Right lobe of liver (tissue), 6 donors: ENCODE results near the gene NR2E3. TPM values are rescaled to one million over a fixed set of nuclear protein-coding genes. Genes with fewer than 3 reads are reported as not detected.
A peak's percentile ranks its signal among the peaks of the same experiment; 100 is the strongest.

Experiments
- ATAC-seq, 4 donors: fragments of 200-7000 bp; cut with Tn5 transposase; one replicate each; pipeline ENCODE4 v1.9.1; 2020; ENCODE audit warnings: mild to moderate bottlenecking in 4 of 4, moderate library complexity in 4 of 4
- DNase-seq, 3 donors: peaks; one replicate each; pipeline ENCODE4 v3.0.0-alpha.2; 2020
- H3K27ac ChIP-seq, 3 donors: fragments of 200-600 bp; one replicate each; pipeline ENCODE4 v1.8.0; 2022
- H3K27me3 ChIP-seq, 2 donors: fragments of 200-600 bp; one replicate each; pipeline ENCODE4 v1.8.0; 2022
- H3K36me3 ChIP-seq, 4 donors: fragments of 200-600 bp; sonication (generic) in 1 of 4; one replicate each; pipeline versions ENCODE4 v1.5.1 to v1.8.0; 2017 to 2022; ENCODE audit warnings: control low read depth in 1 of 4
- H3K4me1 ChIP-seq, 4 donors: fragments of 200-600 bp; sonication (generic) in 1 of 4; one replicate each; pipeline versions ENCODE4 v1.5.1 to v1.8.0; 2017 to 2022; ENCODE audit warnings: control low read depth in 1 of 4
- H3K4me3 ChIP-seq, 3 donors: fragments of 200-600 bp; one replicate each; pipeline ENCODE4 v1.8.0; 2022
- H3K9me3 ChIP-seq, 4 donors: fragments of 200-600 bp; sonication (generic) in 1 of 4; one replicate each; pipeline versions ENCODE4 v1.5.1 to v1.8.0; 2017 to 2022; ENCODE audit warnings: control low read depth in 1 of 4
- POLR2A ChIP-seq: fragments of 450-650 bp; IDR thresholded peaks from one replicate; pipeline ENCODE4 v1.6.1; 2017; ENCODE audit warnings: antibody characterized with exemption, mild to moderate bottlenecking
- WGBS: methylation state at CpG from one replicate; pipeline ENCODE4 v1.1.6; 2018; ENCODE audit warnings: low coverage, low lambda C conversion rate; ENCODE audit not compliant: insufficient coverage; ENCODE audit errors: missing lambda C conversion rate; 5-methylcytosine and 5-hydroxymethylcytosine counted together
- intact Hi-C, 2 donors: fragments of 100-400 bp; cut with DNase I; formaldehyde crosslinking; loops; one replicate each; pipeline versions ENCODE4 v1.11.2 to v1.14.1; 2022
- long read RNA-seq: library from polyadenylated mRNA; unstranded; transcript quantifications from one replicate; pipeline ENCODE4 v2.0.0, GENCODE V29; 2019
- total RNA-seq, 6 experiments: library from RNA; depleted of rRNA in 2 of 6; stranded (reverse); fragments of >200 nt in 2 of 6; fragmentation: NEBNext Ultra II Directional in 3 of 6; extraction: Animal tissue kit (Norgen Biotek cat#: 25700) in 3 of 6; gene quantifications; one replicate each; pipeline versions ENCODE4 v1.1.0 to v1.2.4, GENCODE V29; 2016 to 2023
- TF ChIP-seq, protein P1 (sequence below), 4 donors: fragments of 200-600 bp in 3 of 4; fragments of 450-650 bp in 1 of 4; IDR thresholded peaks; one replicate each; pipeline versions ENCODE4 v1.5.1 to v1.8.0; 2016 to 2022; ENCODE audit warnings: antibody characterized with exemption in 4 of 4, mild to moderate bottlenecking in 2 of 4
- donor health status: DM: no; HTN: yes; CAD: no.
- donor health status: DM: no; HTN: no; CAD: no.
- donor health status: DM: no; HTN: no; CAD: no.
- donor health status: DM: no; HTN: yes; CAD: no.
- donor health status: DM: no; HTN: yes; CAD: no.

NR2E3 gene
- total RNA-seq = under 1 TPM in 2 of 6 experiments, not detected in 4; 0.11 to 0.51 TPM
- long read RNA-seq = 0 reads

DNA sequence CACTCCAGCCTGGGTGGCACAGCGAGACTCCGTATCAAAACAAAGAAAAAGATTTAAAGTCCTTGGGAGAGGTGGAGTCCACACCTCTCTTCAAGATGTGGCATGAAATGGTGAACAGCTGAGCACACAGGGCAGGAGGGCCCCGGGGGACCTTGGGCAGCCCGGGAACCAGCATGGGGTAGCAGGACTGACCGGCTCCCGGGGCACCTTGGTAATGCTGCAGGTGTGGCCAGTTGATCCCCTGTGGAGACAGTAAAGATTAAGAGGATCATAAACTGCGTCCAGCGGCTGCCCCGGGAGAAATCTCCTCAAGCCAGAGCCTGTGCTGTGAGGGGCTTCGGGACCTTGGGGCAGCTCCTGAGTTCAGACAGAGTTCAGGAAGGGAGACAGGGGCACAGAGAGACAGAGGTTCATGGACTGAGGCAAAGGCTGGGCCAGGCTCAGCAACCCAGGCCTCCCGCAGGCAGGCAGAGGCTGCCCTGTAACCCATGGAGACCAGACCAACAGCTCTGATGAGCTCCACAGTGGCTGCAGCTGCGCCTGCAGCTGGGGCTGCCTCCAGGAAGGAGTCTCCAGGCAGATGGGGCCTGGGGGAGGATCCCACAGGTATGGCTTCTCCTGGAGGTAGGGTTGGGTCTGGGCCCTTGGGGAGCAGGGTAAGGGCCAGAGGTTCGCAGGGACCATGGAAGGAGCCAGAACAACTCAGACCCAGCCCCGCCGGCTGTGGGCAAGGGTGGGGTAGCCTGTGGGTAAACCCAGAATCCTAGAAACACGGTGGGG lies at the start of gene NR2E3:
NR2E3 (plus strand) TSS at position 299 of the 780 bp plus-strand sequence; CDS start at position 489, 190 bp downstream.
- 63% methylated on average over 4 of the region's 16 CpGs for WGBS
- intact Hi-C loops = no loop called here
- Histone ChIP-seq H3K4me3 (no peak within 1 kb of the TSS), H3K36me3 (no peaks in the 10 kb centered on the region), H3K9me3 (no peaks in the 10 kb centered on the region), H3K4me1 (no peaks in the 10 kb centered on the region), H3K27me3 (no peaks in the 10 kb centered on the region), H3K27ac (no peak within 1 kb of the TSS)
- TF ChIP-seq POLR2A = no peak
- TF ChIP-seq, protein P1, sequence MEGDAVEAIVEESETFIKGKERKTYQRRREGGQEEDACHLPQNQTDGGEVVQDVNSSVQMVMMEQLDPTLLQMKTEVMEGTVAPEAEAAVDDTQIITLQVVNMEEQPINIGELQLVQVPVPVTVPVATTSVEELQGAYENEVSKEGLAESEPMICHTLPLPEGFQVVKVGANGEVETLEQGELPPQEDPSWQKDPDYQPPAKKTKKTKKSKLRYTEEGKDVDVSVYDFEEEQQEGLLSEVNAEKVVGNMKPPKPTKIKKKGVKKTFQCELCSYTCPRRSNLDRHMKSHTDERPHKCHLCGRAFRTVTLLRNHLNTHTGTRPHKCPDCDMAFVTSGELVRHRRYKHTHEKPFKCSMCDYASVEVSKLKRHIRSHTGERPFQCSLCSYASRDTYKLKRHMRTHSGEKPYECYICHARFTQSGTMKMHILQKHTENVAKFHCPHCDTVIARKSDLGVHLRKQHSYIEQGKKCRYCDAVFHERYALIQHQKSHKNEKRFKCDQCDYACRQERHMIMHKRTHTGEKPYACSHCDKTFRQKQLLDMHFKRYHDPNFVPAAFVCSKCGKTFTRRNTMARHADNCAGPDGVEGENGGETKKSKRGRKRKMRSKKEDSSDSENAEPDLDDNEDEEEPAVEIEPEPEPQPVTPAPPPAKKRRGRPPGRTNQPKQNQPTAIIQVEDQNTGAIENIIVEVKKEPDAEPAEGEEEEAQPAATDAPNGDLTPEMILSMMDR (IDR thresholded peaks at IDR 0.05) = no peak
- DNase-seq = no peak
- ATAC-seq = no peak

DNA sequence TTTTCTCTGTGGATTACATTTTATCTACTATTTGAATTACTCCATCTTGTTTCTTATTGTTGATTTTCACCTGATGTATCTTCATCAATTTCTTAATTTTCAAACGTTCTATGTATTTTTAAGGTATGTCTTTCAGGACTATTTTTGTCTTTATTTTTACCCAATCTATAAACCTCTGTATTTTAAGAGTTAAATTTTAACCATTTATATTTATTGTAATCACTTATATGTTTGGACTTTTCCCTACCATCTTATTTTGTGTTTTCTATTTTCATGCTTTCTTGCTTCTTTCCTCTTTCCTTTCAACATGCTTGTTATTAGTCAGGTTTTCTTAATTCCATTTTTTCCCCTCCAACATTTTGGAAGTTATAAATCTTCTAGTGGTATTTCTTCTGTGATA lies 49.5 kb upstream of the NR2E3 start:
- TF ChIP-seq POLR2A = no peak
- TF ChIP-seq, protein P1 (IDR thresholded peaks at IDR 0.05) = no peak
- ATAC-seq = no peak
- intact Hi-C loops = no loop called here
- no peaks in the 10 kb centered on the region for H3K9me3 ChIP-seq
- no peaks in the 10 kb centered on the region for H3K36me3 ChIP-seq
- 88% methylated on average over 1 of the region's 1 CpG for WGBS
- peak overlapping the region in 2 of 3 donors; percentile 30 to 57 for H3K27ac ChIP-seq
- peaks cover 0 to 3% (median 0%) of the 10 kb centered on the region in 4 donors for H3K4me1 ChIP-seq
- H3K27me3 ChIP-seq = no peaks in the 10 kb centered on the region
- no peak overlapping the region for H3K4me3 ChIP-seq
- DNase-seq = no peak

DNA sequence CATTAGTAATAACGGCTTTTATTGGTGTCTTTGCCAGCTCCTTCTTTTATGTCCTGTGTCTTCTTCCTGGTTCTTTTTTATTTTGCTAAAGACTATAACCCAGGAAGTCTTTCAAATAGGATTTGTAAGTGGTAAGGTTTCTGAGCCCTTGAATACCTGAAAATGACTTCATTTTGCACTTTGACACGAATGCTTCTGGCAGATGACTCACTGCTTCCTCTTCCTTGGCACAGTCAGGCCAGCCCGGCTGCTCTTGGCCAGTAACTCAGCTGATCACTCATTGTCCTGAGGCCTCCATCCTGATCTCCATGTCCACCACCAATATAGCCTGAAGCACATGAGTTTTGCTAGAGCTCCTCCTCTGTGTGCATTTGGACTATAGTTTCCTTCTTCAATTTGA lies 48.7 kb upstream of the NR2E3 start:
- peak overlapping the region; percentile 30 to 57 (median 41) for H3K27ac ChIP-seq
- no peaks in the 10 kb centered on the region for H3K27me3 ChIP-seq
- intact Hi-C loops = no loop called here
- no peaks in the 10 kb centered on the region for H3K9me3 ChIP-seq
- WGBS = 25% methylated on average over 3 of the region's 3 CpGs
- no peak for TF ChIP-seq POLR2A
- TF ChIP-seq, protein P1 (IDR thresholded peaks at IDR 0.05) = no peak
- peak; percentile 66 to 76 (median 72) for DNase-seq
- H3K4me3 ChIP-seq = no peak overlapping the region
- peaks cover 0 to 3% (median 0%) of the 10 kb centered on the region in 4 donors for H3K4me1 ChIP-seq
- H3K36me3 ChIP-seq = no peaks in the 10 kb centered on the region
- peak; percentile 91 to 98 (median 94) for ATAC-seq

DNA sequence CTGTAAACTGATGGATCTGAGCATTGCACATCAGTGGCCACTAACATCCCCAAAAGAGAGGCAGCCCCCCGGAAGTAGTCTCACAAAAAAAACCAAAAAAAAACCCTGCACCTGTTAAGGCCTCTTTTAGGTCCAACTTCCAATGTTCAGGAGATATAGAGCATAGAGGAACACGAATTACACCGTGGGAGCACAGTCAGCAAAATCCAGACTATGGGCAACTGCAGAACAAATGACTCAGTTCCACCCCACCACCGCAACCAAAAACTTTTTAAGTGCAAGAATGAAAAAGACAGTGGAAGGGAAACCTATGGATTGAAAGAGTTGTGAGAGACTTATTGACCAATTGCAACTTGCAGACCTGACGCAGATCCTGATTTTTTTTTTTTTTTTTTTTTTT lies 42.2 kb upstream of the NR2E3 start:
- Histone ChIP-seq H3K27me3 (no peaks in the 10 kb centered on the region), H3K4me1 (no peaks in the 10 kb centered on the region), H3K4me3 (no peak overlapping the region), H3K9me3 (no peaks in the 10 kb centered on the region), H3K27ac (no peak overlapping the region), H3K36me3 (no peaks in the 10 kb centered on the region)
- TF ChIP-seq, protein P1 (IDR thresholded peaks at IDR 0.05) = no peak
- TF ChIP-seq POLR2A = no peak
- intact Hi-C loops = no loop called here
- no peak for DNase-seq
- no peak for ATAC-seq
- 89% methylated on average over 5 of the region's 5 CpGs for WGBS
